H9 (cell line): ENCODE measurements around the gene KCNG2. TPM values are rescaled to one million over a fixed set of nuclear protein-coding genes. Genes with fewer than 3 reads are reported as not detected.

ENCODE experiments used
- DNase-seq: peaks from one replicate; pipeline ENCODE4 v3.0.0-alpha.2; 2017
- H2AFZ ChIP-seq: one replicate; pipeline ENCODE4 v1.6.1; 2013; ENCODE audit warnings: mild to moderate bottlenecking, low read length, control low read depth, moderate library complexity
- H2AK5ac ChIP-seq: 2 replicates; pipeline ENCODE4 v1.6.1; 2013; ENCODE audit warnings: low read length, control low read depth, mixed read lengths; ENCODE audit not compliant: insufficient read length
- H2BK120ac ChIP-seq: one replicate; pipeline ENCODE4 v1.6.1; 2013; ENCODE audit warnings: low read depth, mild to moderate bottlenecking, low read length, control low read depth, inconsistent platforms; ENCODE audit not compliant: poor library complexity, severe bottlenecking
- H2BK12ac ChIP-seq: 2 replicates; pipeline ENCODE4 v1.6.1; 2013; ENCODE audit warnings: low read length, control low read depth, mixed read lengths, low read depth; ENCODE audit not compliant: insufficient read length
- H2BK15ac ChIP-seq: 2 replicates; pipeline ENCODE4 v1.6.1; 2013; ENCODE audit warnings: low read depth, low read length, control low read depth
- H2BK20ac ChIP-seq: one replicate; pipeline ENCODE4 v1.6.1; 2013; ENCODE audit warnings: low read depth, mild to moderate bottlenecking, low read length, control low read depth, inconsistent platforms; ENCODE audit not compliant: poor library complexity, severe bottlenecking
- H2BK5ac ChIP-seq: 2 replicates; pipeline ENCODE4 v1.6.1; 2013; ENCODE audit warnings: low read length, control low read depth, mixed read lengths; ENCODE audit not compliant: insufficient read length
- H3K14ac ChIP-seq: 2 replicates; pipeline ENCODE4 v1.6.1; 2013; ENCODE audit warnings: low read length, control low read depth; ENCODE audit not compliant: insufficient read depth
- H3K18ac ChIP-seq: 2 replicates; pipeline ENCODE4 v1.6.1; 2013; ENCODE audit warnings: low read depth, mild to moderate bottlenecking, mixed read lengths, low read length, control low read depth; ENCODE audit not compliant: insufficient read length
- H3K23ac ChIP-seq: 2 replicates; pipeline ENCODE4 v1.6.1; 2013; ENCODE audit warnings: low read length, control low read depth, mixed read lengths, low read depth; ENCODE audit not compliant: insufficient read length
- H3K23me2 ChIP-seq: 2 replicates; pipeline ENCODE4 v1.6.1; 2013; ENCODE audit warnings: low read depth, mild to moderate bottlenecking, mixed read lengths, low read length, control low read depth; ENCODE audit not compliant: insufficient read length, poor library complexity, severe bottlenecking
- H3K27ac ChIP-seq: 2 replicates; pipeline ENCODE4 v1.5.1; 2013; ENCODE audit warnings: low read length, control low read depth, mixed read lengths, low read depth; ENCODE audit not compliant: insufficient read length
- H3K27me3 ChIP-seq: 2 replicates; pipeline ENCODE4 v1.6.1; 2013; ENCODE audit warnings: low read length, control low read depth, inconsistent platforms; ENCODE audit not compliant: insufficient read depth
- H3K4ac ChIP-seq: 2 replicates; pipeline ENCODE4 v1.6.1; 2013; ENCODE audit warnings: low read depth, mild to moderate bottlenecking, control low read depth, inconsistent platforms, low read length, moderate library complexity
- H3K4me1 ChIP-seq: 2 replicates; pipeline ENCODE4 v1.6.1; 2013; ENCODE audit warnings: low read length, control low read depth, inconsistent platforms; ENCODE audit not compliant: insufficient read depth
- H3K4me2 ChIP-seq: 2 replicates; pipeline ENCODE4 v1.6.1; 2013; ENCODE audit warnings: low read length, control low read depth, mixed read lengths; ENCODE audit not compliant: insufficient read length, insufficient read depth
- H3K56ac ChIP-seq: 2 replicates; pipeline ENCODE4 v1.6.1; 2013; ENCODE audit warnings: low read depth, mild to moderate bottlenecking, mixed read lengths, low read length, control low read depth; ENCODE audit not compliant: insufficient read length
- H3K79me1 ChIP-seq: 2 replicates; pipeline ENCODE4 v1.6.1; 2013; ENCODE audit warnings: low read depth, mild to moderate bottlenecking, moderate library complexity, low read length, control low read depth, inconsistent platforms; ENCODE audit not compliant: insufficient read depth, poor library complexity, severe bottlenecking
- H3K79me2 ChIP-seq: 2 replicates; pipeline ENCODE4 v1.6.1; 2013; ENCODE audit warnings: low read length, control low read depth, inconsistent platforms; ENCODE audit not compliant: insufficient read depth
- H3K9ac ChIP-seq: 2 replicates; pipeline ENCODE4 v1.6.1; 2013; ENCODE audit warnings: low read length, control low read depth, mixed read lengths; ENCODE audit not compliant: insufficient read length; ENCODE audit errors: extremely low read depth
- H3K9me3 ChIP-seq: one replicate; pipeline ENCODE4 v1.6.1; 2013; ENCODE audit warnings: low read depth, low read length, inconsistent platforms; ENCODE audit not compliant: control insufficient read depth
- H3T11ph ChIP-seq: one replicate; pipeline ENCODE4 v1.6.1; 2013; ENCODE audit warnings: mild to moderate bottlenecking, low read length, control low read depth, inconsistent platforms
- H4K20me1 ChIP-seq: one replicate; pipeline ENCODE4 v1.6.1; 2013; ENCODE audit not compliant: control insufficient read depth, insufficient read length, insufficient read depth
- H4K5ac ChIP-seq: 2 replicates; pipeline ENCODE4 v1.6.1; 2013; ENCODE audit warnings: low read depth, mild to moderate bottlenecking, mixed read lengths, low read length, control low read depth; ENCODE audit not compliant: insufficient read length
- H4K8ac ChIP-seq: replicated peaks from 2 replicates; pipeline ENCODE4 v1.6.1; 2013; ENCODE audit warnings: low read length, control low read depth, mixed read lengths, low read depth; ENCODE audit not compliant: insufficient read length
- H4K91ac ChIP-seq: 2 replicates; pipeline ENCODE4 v1.6.1; 2013; ENCODE audit warnings: low read depth, mild to moderate bottlenecking, moderate library complexity, mixed read lengths, low read length, control low read depth; ENCODE audit not compliant: insufficient read length
- H3K27ac Mint-ChIP-seq, 3 experiments: 2 replicates in 2 of 3; 3 replicates in 1 of 3; pipeline ENCODE4 v1.8.0; 2020 to 2021; ENCODE audit warnings: mixed read lengths in 3 of 3, mild to moderate bottlenecking in 1 of 3, moderate library complexity in 1 of 3
- H3K27me3 Mint-ChIP-seq: 2 replicates; pipeline ENCODE4 v1.8.0; 2021; ENCODE audit warnings: low read depth, mild to moderate bottlenecking, moderate library complexity, mixed read lengths
- H3K36me3 Mint-ChIP-seq, 3 experiments: 2 replicates in 2 of 3; 3 replicates in 1 of 3; pipeline ENCODE4 v1.8.0; 2020 to 2021; ENCODE audit warnings: low read depth in 3 of 3, mixed read lengths in 3 of 3; ENCODE audit not compliant: insufficient read depth in 1 of 3
- H3K4me1 Mint-ChIP-seq, 2 experiments: 2 replicates each; pipeline ENCODE4 v1.8.0; 2020; ENCODE audit warnings: mixed read lengths in 2 of 2
- H3K4me3 Mint-ChIP-seq, 2 experiments: 2 replicates in 1 of 2; 3 replicates in 1 of 2; pipeline ENCODE4 v1.8.0; 2020 to 2021; ENCODE audit warnings: mild to moderate bottlenecking in 2 of 2, mixed read lengths in 2 of 2, moderate library complexity in 1 of 2
- H3K9me3 Mint-ChIP-seq, 2 experiments: 2 replicates in 1 of 2; 3 replicates in 1 of 2; pipeline ENCODE4 v1.8.0; 2020; ENCODE audit warnings: mild to moderate bottlenecking in 2 of 2, mixed read lengths in 2 of 2, moderate library complexity in 1 of 2
- CTCF ChIP-seq: fragments of 200-600 bp; sonication (generic); conservative IDR thresholded peaks from 3 replicates; pipeline ENCODE4 v1.8.0; 2021; ENCODE audit warnings: antibody characterized with exemption, mild to moderate bottlenecking
- WGBS: extraction: QIAGEN DNeasy Blood & Tissue Kit; methylation state at CpG from one replicate; pipeline ENCODE4 v1.1.7; 2013; ENCODE audit warnings: missing lambda C conversion rate, low lambda C conversion rate, mixed read lengths; ENCODE audit not compliant: insufficient read length; ENCODE audit errors: extremely low coverage; 5-methylcytosine and 5-hydroxymethylcytosine counted together
- total RNA-seq: library from RNA; stranded (reverse); gene quantifications from 2 replicates; pipeline ENCODE4 v1.2.1, GENCODE V29; 2021

The KCNG2 gene
- total RNA-seq, 1 experiment from 2014 or later: 0.15 TPM

- Mint-ChIP-seq H3K36me3 (peaks cover 17 to 31% (median 23%) of the 10 kb centered on the region in 3 experiments), H3K4me1 (no peaks in the 10 kb centered on the region), H3K27ac (peak overlapping the region in 2 of 3 experiments; percentile 72 to 75; a peak in 3 of 7 replicates), H3K9me3 (no peaks in the 10 kb centered on the region), H3K4me3 (no peak overlapping the region), H3K27me3 (no peaks in the 10 kb centered on the region)
- Histone ChIP-seq H4K8ac (no peak overlapping the region), H4K20me1 (no peaks in the 10 kb centered on the region), H3K4me1 (no peaks in the 10 kb centered on the region), H2BK5ac (no peak overlapping the region), H2AK5ac (no peak overlapping the region), H3K23ac (no peak overlapping the region), H3K27ac (no peak overlapping the region), H2BK120ac (no peak overlapping the region), H3K27me3 (no peaks in the 10 kb centered on the region), H3K18ac (no peak overlapping the region), H3K23me2 (no peaks in the 10 kb centered on the region), H3T11ph (no peak overlapping the region), H2AFZ (no peak overlapping the region), H3K9ac (no peak overlapping the region), H2BK20ac (no peak overlapping the region), H3K79me1 (no peaks in the 10 kb centered on the region), H2BK15ac (no peak overlapping the region), H3K9me3 (no peaks in the 10 kb centered on the region), H2BK12ac (no peak overlapping the region), H3K14ac (no peak overlapping the region), H3K4me2 (no peak overlapping the region), H4K91ac (no peak overlapping the region), H3K4ac (no peak overlapping the region), H4K5ac (no peak overlapping the region), H3K56ac (no peak overlapping the region), H3K79me2 (no peaks in the 10 kb centered on the region)
- WGBS: no CpG with 5 or more reads among the region's 49 CpGs
- TF ChIP-seq CTCF: no peak
- DNase-seq: no peak
These were observed 48.2 kb upstream of the KCNG2 start for GRCh38 chr18:79749251-79750191.
